Naive B cell (primary cell): ENCODE results near the gene CFAP90. TPM values are rescaled to one million over a fixed set of nuclear protein-coding genes. Genes with fewer than 3 reads are reported as not detected.

Experiments
- ATAC-seq, 2 donors: fragments of 150-1000 bp; cut with Tn5 transposase; 2 replicates each; pipeline ENCODE4 v1.10.0; 2021; ENCODE audit warnings: low read depth in 2 of 2, mild to moderate bottlenecking in 2 of 2, moderate library complexity in 2 of 2
- DNase-seq: peaks from one replicate; pipeline ENCODE4 v3.0.0; 2022
- H3K27ac Mint-ChIP-seq, 6 donors: one replicate each; pipeline ENCODE4 v1.8.0; 2020 to 2022; ENCODE audit warnings: mild to moderate bottlenecking in 6 of 6, mixed read lengths in 6 of 6, moderate library complexity in 5 of 6, inconsistent platforms in 2 of 6
- H3K27me3 Mint-ChIP-seq, 3 donors: one replicate each; pipeline ENCODE4 v1.8.0; 2021 to 2022; ENCODE audit warnings: mixed read lengths in 3 of 3, mild to moderate bottlenecking in 1 of 3
- H3K36me3 Mint-ChIP-seq, 2 donors: one replicate each; pipeline ENCODE4 v1.8.0; 2020 to 2022; ENCODE audit warnings: mixed read lengths in 2 of 2, inconsistent platforms in 1 of 2, mild to moderate bottlenecking in 1 of 2
- H3K4me1 Mint-ChIP-seq, 3 donors: one replicate each; pipeline ENCODE4 v1.8.0; 2020 to 2022; ENCODE audit warnings: mixed read lengths in 3 of 3, inconsistent platforms in 1 of 3, mild to moderate bottlenecking in 1 of 3, moderate library complexity in 1 of 3
- H3K4me3 Mint-ChIP-seq, 8 donors: one replicate each; pipeline ENCODE4 v1.8.0; 2020 to 2022; ENCODE audit warnings: mild to moderate bottlenecking in 8 of 8, mixed read lengths in 8 of 8, moderate library complexity in 8 of 8, inconsistent platforms in 2 of 8
- H3K9me3 Mint-ChIP-seq, 7 donors: one replicate each; pipeline ENCODE4 v1.8.0; 2020 to 2022; ENCODE audit warnings: mixed read lengths in 7 of 7, mild to moderate bottlenecking in 5 of 7, inconsistent platforms in 2 of 7, moderate library complexity in 1 of 7
- polyA plus RNA-seq, 6 donors: library from polyadenylated mRNA; unstranded; fragments of 300-500 nt; fragmentation: Illumina TruSeq; gene quantifications; one replicate each; pipeline ENCODE4 v1.2.3, GENCODE V29; 2021; ENCODE audit warnings: low read depth in 6 of 6

The CFAP90 gene
- polyA plus RNA-seq, 6 donors from 2014 or later, result not detected

DNA sequence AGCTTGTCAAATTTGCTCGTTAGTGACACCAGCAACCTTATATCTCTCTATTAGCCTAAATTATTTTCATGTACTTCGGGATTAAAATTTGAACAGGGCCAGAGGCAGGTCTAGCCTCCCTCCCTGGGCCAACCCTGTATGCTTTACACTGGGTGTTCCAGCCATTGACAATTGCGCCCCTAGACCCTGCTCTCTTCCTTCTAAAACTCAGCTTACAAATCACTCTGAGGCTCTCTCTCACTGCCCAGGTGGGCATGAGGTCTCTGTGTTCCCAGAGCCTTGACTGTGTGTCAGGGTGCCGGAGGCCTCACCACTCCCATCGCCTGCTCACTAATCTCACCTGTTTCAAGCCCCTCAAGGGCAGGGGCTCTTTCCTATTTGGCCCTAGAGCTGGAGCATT is 6.4 kb upstream of the CFAP90 start:
- ATAC-seq (no peak), DNase-seq (no peak)
- H3K27ac Mint-ChIP-seq, result no peak overlapping the region
- H3K36me3 Mint-ChIP-seq, result peaks cover 15 to 21% of the 10 kb centered on the region in 2 donors
- peaks cover 0 to 5% (median 3%) of the 10 kb centered on the region in 7 donors for H3K9me3 Mint-ChIP-seq
- peaks cover 3 to 8% (median 7%) of the 10 kb centered on the region in 3 donors for H3K27me3 Mint-ChIP-seq
- peak overlapping the region in 1 of 8 donors; percentile 13 for H3K4me3 Mint-ChIP-seq
- peaks cover 0 to 3% (median 3%) of the 10 kb centered on the region in 3 donors for H3K4me1 Mint-ChIP-seq

- ATAC-seq (no peak), DNase-seq (no peak)
- H3K4me3 Mint-ChIP-seq, result no peak overlapping the region
- no peak overlapping the region for H3K27ac Mint-ChIP-seq
- H3K27me3 Mint-ChIP-seq, result peaks cover 8 to 13% (median 12%) of the 10 kb centered on the region in 3 donors
- H3K4me1 Mint-ChIP-seq, result peaks cover 0 to 8% (median 7%) of the 10 kb centered on the region in 3 donors
- H3K36me3 Mint-ChIP-seq, result peaks cover 15 to 21% of the 10 kb centered on the region in 2 donors
- H3K9me3 Mint-ChIP-seq, result peaks cover 0 to 5% (median 3%) of the 10 kb centered on the region in 7 donors
These were observed 5.9 kb upstream of the CFAP90 start for GRCh38 chr5:7856855-7857254.

DNA sequence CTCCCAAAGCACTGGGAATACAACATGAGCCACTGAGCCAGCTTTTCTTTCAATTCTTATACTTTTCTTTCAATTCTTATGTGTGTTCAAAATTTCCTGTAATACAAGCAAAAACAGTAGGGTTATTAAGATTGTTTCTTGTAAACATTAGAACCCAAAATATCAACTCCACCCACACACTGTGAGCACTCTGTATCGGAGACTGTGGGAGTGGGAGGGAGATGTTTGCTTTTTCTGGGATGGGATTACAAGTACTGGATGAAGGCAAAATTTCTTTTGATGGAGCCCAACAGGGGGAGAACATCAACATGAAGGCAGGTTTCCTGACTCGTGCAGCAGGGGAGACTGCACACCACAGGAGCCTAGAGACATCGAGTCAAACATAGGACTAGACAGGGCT is 4.7 kb upstream of the CFAP90 start:
- H3K9me3 Mint-ChIP-seq, result peaks cover 0 to 5% (median 3%) of the 10 kb centered on the region in 7 donors
- H3K27ac Mint-ChIP-seq, result no peak overlapping the region
- peaks cover 15 to 21% of the 10 kb centered on the region in 2 donors for H3K36me3 Mint-ChIP-seq
- peaks cover 4 to 18% (median 13%) of the 10 kb centered on the region in 3 donors for H3K4me1 Mint-ChIP-seq
- DNase-seq (no peak), ATAC-seq (no peak)
- H3K27me3 Mint-ChIP-seq, result peaks cover 17 to 21% (median 19%) of the 10 kb centered on the region in 3 donors
- no peak overlapping the region for H3K4me3 Mint-ChIP-seq

DNA sequence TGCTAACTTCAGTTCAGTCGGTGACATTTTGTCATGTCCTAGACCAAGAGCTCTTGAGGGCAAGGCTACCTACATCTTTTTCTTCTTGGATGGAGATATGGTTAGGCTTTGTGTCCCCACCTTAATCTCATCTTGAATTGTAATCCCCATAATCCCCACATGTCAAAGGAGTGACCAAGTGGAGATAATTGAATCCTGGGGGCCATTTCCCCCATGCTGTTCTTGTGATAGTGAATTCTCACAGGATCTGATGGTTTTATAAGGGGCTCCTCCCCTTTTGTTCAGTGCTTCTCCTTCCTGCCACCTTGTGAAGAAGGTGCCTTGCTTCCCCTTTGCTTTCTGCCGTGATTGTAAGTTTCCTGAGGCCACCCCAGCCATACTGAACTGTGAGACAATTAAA is 2.1 kb upstream of the CFAP90 start:
- peaks cover 24 to 38% (median 33%) of the 10 kb centered on the region in 3 donors for H3K27me3 Mint-ChIP-seq
- peaks cover 9 to 23% (median 18%) of the 10 kb centered on the region in 3 donors for H3K4me1 Mint-ChIP-seq
- peak overlapping the region in 1 of 8 donors; percentile 72 for H3K4me3 Mint-ChIP-seq
- H3K9me3 Mint-ChIP-seq, result peaks cover 0 to 5% (median 3%) of the 10 kb centered on the region in 7 donors
- DNase-seq, result no peak
- ATAC-seq, result no peak
- no peak overlapping the region for H3K27ac Mint-ChIP-seq
- H3K36me3 Mint-ChIP-seq, result peaks cover 0 to 6% of the 10 kb centered on the region in 2 donors

GRCh38 chr5:7852542-7852941 is 1.6 kb upstream of the CFAP90 start:
- H3K27ac Mint-ChIP-seq, result no peak overlapping the region
- peak overlapping the region in 5 of 8 donors; percentile 68 to 94 (median 79) for H3K4me3 Mint-ChIP-seq
- peaks cover 0 to 5% (median 3%) of the 10 kb centered on the region in 7 donors for H3K9me3 Mint-ChIP-seq
- H3K27me3 Mint-ChIP-seq, result peaks cover 24 to 38% (median 33%) of the 10 kb centered on the region in 3 donors
- DNase-seq (no peak), ATAC-seq (no peak)
- H3K4me1 Mint-ChIP-seq, result peaks cover 9 to 23% (median 18%) of the 10 kb centered on the region in 3 donors
- H3K36me3 Mint-ChIP-seq, result peaks cover 0 to 2% of the 10 kb centered on the region in 2 donors

DNA sequence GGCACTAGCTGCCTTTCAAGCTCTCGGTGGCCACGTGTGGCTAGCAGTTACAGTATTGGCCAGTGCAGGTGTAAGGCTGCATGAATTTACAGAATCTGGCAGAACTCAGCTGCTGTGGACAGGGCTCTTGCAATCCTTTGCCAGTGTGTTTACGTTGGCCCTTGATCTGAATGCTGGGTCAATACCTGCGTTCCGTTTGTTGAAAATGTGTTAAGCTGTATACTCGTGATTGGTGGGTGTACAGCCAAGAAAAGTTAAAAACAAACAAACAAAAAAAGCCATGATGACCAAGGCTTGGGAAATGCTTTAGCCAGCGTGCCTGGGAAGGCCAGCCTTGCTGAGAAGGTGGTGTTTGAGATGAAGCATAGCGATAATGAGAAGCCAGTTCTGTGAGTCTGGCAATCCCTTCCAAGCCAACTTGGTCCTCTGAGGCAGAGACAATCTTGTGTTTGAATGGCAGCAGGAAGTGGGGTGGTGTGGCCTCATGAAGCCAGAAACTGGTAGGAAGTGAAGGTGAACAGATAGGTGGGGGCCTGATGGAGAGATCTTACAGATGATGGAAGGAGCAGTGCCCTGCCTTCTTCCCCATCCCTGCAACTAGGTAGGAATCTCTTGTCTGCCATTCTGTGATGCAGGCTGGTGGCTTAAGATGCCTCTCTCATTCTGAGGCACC is 820 bp upstream of the CFAP90 start:
- DNase-seq, result no peak
- ATAC-seq, result no peak
- Mint-ChIP-seq H3K4me3 (peak overlapping the region; percentile 29 to 95 (median 84)), H3K36me3 (no peaks in the 10 kb centered on the region), H3K27me3 (peaks cover 27 to 38% (median 33%) of the 10 kb centered on the region in 3 donors), H3K4me1 (peaks cover 9 to 23% (median 18%) of the 10 kb centered on the region in 3 donors), H3K9me3 (peaks cover 0 to 5% (median 3%) of the 10 kb centered on the region in 7 donors), H3K27ac (peak overlapping the region in 3 of 6 donors; percentile 37 to 80 (median 44))

DNA sequence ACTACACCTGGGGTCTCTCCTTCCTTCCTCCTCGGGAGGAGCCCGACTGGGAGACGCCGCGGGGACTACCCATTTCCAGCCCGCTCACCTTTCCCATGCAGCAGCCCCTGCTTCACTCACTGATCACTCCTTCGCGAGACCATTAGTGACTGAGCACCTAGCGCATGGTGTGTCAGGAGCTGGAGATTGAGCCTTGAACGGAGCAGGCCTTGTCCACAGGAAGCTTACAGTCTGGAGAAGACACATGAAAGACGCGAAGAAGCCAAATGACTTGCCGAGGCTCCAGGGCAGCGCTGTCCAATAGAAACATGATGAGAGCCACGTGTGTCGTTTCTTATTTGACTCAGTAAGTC is 283 bp upstream of the CFAP90 start:
- peak overlapping the region in 3 of 6 donors; percentile 41 to 52 (median 44) for H3K27ac Mint-ChIP-seq
- H3K27me3 Mint-ChIP-seq, result peaks cover 27 to 38% (median 33%) of the 10 kb centered on the region in 3 donors
- ATAC-seq (no peak), DNase-seq (no peak)
- H3K4me3 Mint-ChIP-seq, result peak overlapping the region; percentile 72 to 95 (median 88)
- H3K36me3 Mint-ChIP-seq, result no peaks in the 10 kb centered on the region
- peaks cover 9 to 23% (median 18%) of the 10 kb centered on the region in 3 donors for H3K4me1 Mint-ChIP-seq
- peaks cover 0 to 5% (median 3%) of the 10 kb centered on the region in 7 donors for H3K9me3 Mint-ChIP-seq

DNA sequence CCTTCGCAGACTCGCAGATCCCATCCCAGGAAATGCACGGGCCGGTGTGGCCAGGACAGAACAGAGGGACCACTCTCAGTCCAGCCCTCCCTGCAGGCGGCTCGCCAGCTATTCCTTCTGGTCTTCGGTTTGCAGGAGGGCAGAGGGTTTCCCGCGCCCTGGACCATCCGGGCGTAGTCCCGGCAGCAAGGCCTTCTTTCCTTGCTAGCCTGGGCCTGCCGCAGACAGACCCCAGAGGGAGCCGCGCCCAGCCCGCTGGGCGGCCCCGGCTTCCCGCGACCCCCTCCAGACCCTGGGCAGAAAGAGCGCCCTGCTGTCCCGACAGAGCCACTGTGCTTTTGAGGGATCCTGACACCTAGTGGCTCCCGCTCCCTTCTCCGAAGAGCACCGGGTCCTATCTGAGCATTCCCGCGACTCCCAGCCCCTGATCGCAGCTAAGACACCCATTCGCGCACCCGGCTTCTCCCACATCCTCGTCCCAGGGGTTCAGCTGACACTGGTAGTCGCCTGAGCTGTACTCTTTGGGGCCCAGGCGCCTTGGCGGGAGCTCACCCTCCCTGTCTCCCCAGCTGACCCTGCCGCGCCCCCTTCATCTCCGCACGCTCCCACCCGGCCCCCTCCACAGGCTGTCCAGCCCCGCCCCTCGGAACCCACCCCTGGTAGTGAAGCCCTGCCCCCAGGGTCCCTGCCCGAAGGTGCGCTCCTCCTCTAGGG is 1.1 kb downstream of the CFAP90 start:
- DNase-seq, result peak; percentile 14
- Mint-ChIP-seq H3K36me3 (no peaks in the 10 kb centered on the region), H3K27ac (peak overlapping the region in 2 of 6 donors; percentile 38 to 79), H3K4me3 (peak overlapping the region; percentile 69 to 93 (median 86)), H3K27me3 (peaks cover 31 to 38% (median 33%) of the 10 kb centered on the region in 3 donors), H3K4me1 (peaks cover 13 to 32% (median 24%) of the 10 kb centered on the region in 3 donors), H3K9me3 (peaks cover 0 to 5% (median 3%) of the 10 kb centered on the region in 7 donors)
- peak; percentile 29 to 51 for ATAC-seq

DNA sequence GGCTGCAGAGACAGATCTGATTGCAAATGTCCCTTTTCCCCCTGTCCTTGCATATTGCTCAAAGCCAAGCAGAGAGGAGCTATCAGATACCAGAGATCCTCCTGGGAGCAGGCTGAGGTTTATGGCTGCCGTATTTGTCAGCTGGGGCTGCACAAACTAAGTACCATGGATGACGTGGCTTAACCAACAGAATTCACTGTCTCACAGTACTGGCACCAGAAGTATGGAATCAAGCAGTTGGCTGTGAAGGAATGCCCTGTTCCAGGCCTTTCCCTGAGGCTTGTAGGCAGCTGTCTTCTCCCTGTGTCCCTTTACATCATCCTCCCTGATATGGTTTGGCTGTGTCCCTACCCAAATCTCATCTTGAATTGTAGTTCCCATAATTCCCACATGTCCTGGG is 2.6 kb downstream of the CFAP90 start:
- Mint-ChIP-seq H3K36me3 (no peaks in the 10 kb centered on the region), H3K4me1 (peaks cover 14 to 37% (median 25%) of the 10 kb centered on the region in 3 donors), H3K9me3 (peaks cover 0 to 5% (median 2%) of the 10 kb centered on the region in 7 donors), H3K4me3 (no peak overlapping the region), H3K27me3 (peaks cover 30 to 38% (median 32%) of the 10 kb centered on the region in 3 donors), H3K27ac (no peak overlapping the region)
- no peak for ATAC-seq
- DNase-seq, result no peak

- H3K27ac Mint-ChIP-seq, result no peak overlapping the region
- H3K4me1 Mint-ChIP-seq, result peaks cover 12 to 26% (median 14%) of the 10 kb centered on the region in 3 donors
- H3K27me3 Mint-ChIP-seq, result peaks cover 19 to 31% (median 21%) of the 10 kb centered on the region in 3 donors
- peak overlapping the region in 2 of 8 donors; percentile 2 to 59 for H3K4me3 Mint-ChIP-seq
- ATAC-seq (no peak), DNase-seq (no peak)
- H3K36me3 Mint-ChIP-seq, result no peaks in the 10 kb centered on the region
- peaks cover 0 to 5% (median 0%) of the 10 kb centered on the region in 7 donors for H3K9me3 Mint-ChIP-seq
These were observed 4.6 kb downstream of the CFAP90 start for GRCh38 chr5:7846327-7846726.

DNA sequence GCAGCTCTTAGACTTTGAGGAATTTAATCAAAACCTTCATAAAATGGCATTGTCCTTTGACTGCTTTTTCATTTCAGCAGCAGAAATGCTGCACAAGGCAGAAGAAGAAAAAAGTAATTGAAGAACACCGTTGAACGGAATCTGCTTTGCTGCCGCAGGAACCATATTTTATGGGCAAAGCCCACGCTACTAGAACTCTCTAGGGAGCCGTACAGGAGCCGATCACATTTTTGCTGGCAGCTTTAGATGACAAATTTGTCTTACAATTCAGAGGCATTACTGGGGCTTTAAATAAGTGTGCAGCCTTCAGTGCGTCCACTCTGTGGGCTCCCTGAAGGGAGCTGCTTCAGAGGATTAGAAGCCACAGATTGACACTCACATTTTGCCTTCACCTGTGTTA is 5.4 kb downstream of the CFAP90 start:
- peaks cover 22 to 32% (median 25%) of the 10 kb centered on the region in 3 donors for H3K27me3 Mint-ChIP-seq

DNA sequence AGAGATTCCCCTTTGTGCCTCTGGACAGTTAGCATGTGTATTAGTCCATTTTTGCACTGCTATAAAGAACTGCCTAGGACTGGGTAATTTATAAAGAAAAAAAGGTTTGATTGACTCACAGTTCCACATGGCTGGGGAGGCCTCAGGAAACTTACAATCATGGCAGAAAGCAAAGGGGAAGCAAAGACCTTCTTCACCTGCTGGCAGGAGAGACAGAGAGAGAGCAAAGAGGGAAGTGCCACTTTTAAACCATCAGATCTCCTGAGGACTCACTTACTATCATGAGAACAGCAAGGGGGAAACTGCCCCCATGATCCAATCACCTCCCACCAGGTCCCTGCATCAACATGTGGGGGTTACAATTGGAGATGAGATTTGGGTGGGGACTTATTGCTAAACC is 6.0 kb downstream of the CFAP90 start:
- H3K36me3 Mint-ChIP-seq, result no peaks in the 10 kb centered on the region
- ATAC-seq, result peak; percentile 41 to 70
- peaks cover 0 to 8% (median 0%) of the 10 kb centered on the region in 7 donors for H3K9me3 Mint-ChIP-seq
- peaks cover 22 to 34% (median 31%) of the 10 kb centered on the region in 3 donors for H3K27me3 Mint-ChIP-seq
- no peak overlapping the region for H3K27ac Mint-ChIP-seq
- peak overlapping the region in 1 of 8 donors; percentile 74 for H3K4me3 Mint-ChIP-seq
- H3K4me1 Mint-ChIP-seq, result peaks cover 7 to 22% (median 7%) of the 10 kb centered on the region in 3 donors
- DNase-seq, result peak; percentile 25

More for the DNA sequence above, 5.4 kb downstream of the CFAP90 start:
- Mint-ChIP-seq H3K9me3 (peaks cover 0 to 5% (median 0%) of the 10 kb centered on the region in 7 donors), H3K36me3 (no peaks in the 10 kb centered on the region), H3K4me1 (peaks cover 7 to 23% (median 10%) of the 10 kb centered on the region in 3 donors), H3K4me3 (no peak overlapping the region), H3K27ac (no peak overlapping the region)
- no peak for ATAC-seq
- no peak for DNase-seq

- no peak overlapping the region for H3K27ac Mint-ChIP-seq
These were observed 8.4 kb downstream of the CFAP90 start for GRCh38 chr5:7842531-7842930.

More at GRCh38 chr5:7842531-7842930, 8.4 kb downstream of the CFAP90 start:
- Mint-ChIP-seq H3K36me3 (no peaks in the 10 kb centered on the region), H3K9me3 (peaks cover 0 to 13% (median 0%) of the 10 kb centered on the region in 7 donors), H3K27me3 (peaks cover 23 to 37% (median 32%) of the 10 kb centered on the region in 3 donors), H3K4me3 (no peak overlapping the region), H3K4me1 (peaks cover 5 to 14% (median 7%) of the 10 kb centered on the region in 3 donors)
- no peak for DNase-seq
- ATAC-seq, result no peak
